Skin epidermis (tissue), 12 donors: ENCODE results near the gene CCDC68.
A peak's percentile ranks its signal among the peaks of the same experiment; 100 is the strongest.

Experiments
- H3K27ac ChIP-seq, 21 experiments: fragments of 200-600 bp; sonication (generic) in 11 of 21; one replicate each; pipeline ENCODE4 v1.5.0; 2020; ENCODE audit warnings: mild to moderate bottlenecking in 3 of 21, inconsistent platforms in 2 of 21, moderate library complexity in 2 of 21
- H3K4me3 ChIP-seq, 7 experiments: fragments of 200-600 bp; sonication (generic) in 2 of 7; one replicate each; pipeline ENCODE4 v1.5.0; 2020; ENCODE audit warnings: inconsistent platforms in 2 of 7, mild to moderate bottlenecking in 2 of 7, moderate library complexity in 1 of 7

Gene CCDC68

GRCh38 chr18:54962919-54963645 is 3.8 kb upstream of the CCDC68 start:
- Histone ChIP-seq H3K4me3 (no peak overlapping the region), H3K27ac (no peak overlapping the region)

- Histone ChIP-seq H3K4me3 (no peak overlapping the region), H3K27ac (no peak overlapping the region)
These were observed 2.6 kb upstream of the CCDC68 start for GRCh38 chr18:54961868-54962267.

GRCh38 chr18:54961016-54961423 is 1.8 kb upstream of the CCDC68 start:
- no peak overlapping the region for H3K4me3 ChIP-seq
- no peak overlapping the region for H3K27ac ChIP-seq

GRCh38 chr18:54960197-54960596 is 936 bp upstream of the CCDC68 start:
- Histone ChIP-seq H3K4me3 (no peak overlapping the region), H3K27ac (no peak overlapping the region)

GRCh38 chr18:54957996-54958395 is 1.3 kb downstream of the CCDC68 start:
- Histone ChIP-seq H3K4me3 (no peak overlapping the region), H3K27ac (no peak overlapping the region)

- Histone ChIP-seq H3K4me3 (no peak overlapping the region), H3K27ac (no peak overlapping the region)
These were observed 1.9 kb downstream of the CCDC68 start for GRCh38 chr18:54957296-54957832.

GRCh38 chr18:54956506-54956905 is 2.8 kb downstream of the CCDC68 start:
- H3K27ac ChIP-seq: no peak overlapping the region
- no peak overlapping the region for H3K4me3 ChIP-seq

- H3K27ac ChIP-seq: no peak overlapping the region
- H3K4me3 ChIP-seq: no peak overlapping the region
These were observed 7.2 kb downstream of the CCDC68 start for GRCh38 chr18:54952026-54952425.

- H3K4me3 ChIP-seq: no peak overlapping the region
- no peak overlapping the region for H3K27ac ChIP-seq
These were observed 9.0 kb downstream of the CCDC68 start for GRCh38 chr18:54950221-54950620.

GRCh38 chr18:54949588-54949987 is 9.7 kb downstream of the CCDC68 start:
- no peak overlapping the region for H3K27ac ChIP-seq
- H3K4me3 ChIP-seq: no peak overlapping the region

GRCh38 chr18:54948350-54948837 is 10.9 kb downstream of the CCDC68 start:
- Histone ChIP-seq H3K27ac (no peak overlapping the region), H3K4me3 (no peak overlapping the region)

- no peak overlapping the region for H3K4me3 ChIP-seq
- H3K27ac ChIP-seq: no peak overlapping the region
These were observed 12.2 kb downstream of the CCDC68 start for GRCh38 chr18:54947091-54947490.

GRCh38 chr18:54946149-54946581 is 13.1 kb downstream of the CCDC68 start:
- peak overlapping the region; percentile 11 to 42 (median 30) for H3K4me3 ChIP-seq
- H3K27ac ChIP-seq: peak overlapping the region in 18 of 21 experiments; percentile 4 to 87 (median 72)

- peak overlapping the region in 15 of 21 experiments; percentile 4 to 87 (median 72) for H3K27ac ChIP-seq
- H3K4me3 ChIP-seq: peak overlapping the region; percentile 11 to 42 (median 30)
These were observed 13.6 kb downstream of the CCDC68 start for GRCh38 chr18:54945576-54946125.

GRCh38 chr18:54942569-54942968 is 16.7 kb downstream of the CCDC68 start:
- Histone ChIP-seq H3K4me3 (no peak overlapping the region), H3K27ac (no peak overlapping the region)

GRCh38 chr18:54942144-54942543 is 17.1 kb downstream of the CCDC68 start:
- no peak overlapping the region for H3K27ac ChIP-seq
- H3K4me3 ChIP-seq: no peak overlapping the region

GRCh38 chr18:54939361-54939917 is 19.8 kb downstream of the CCDC68 start:
- Histone ChIP-seq H3K27ac (no peak overlapping the region), H3K4me3 (no peak overlapping the region)

GRCh38 chr18:54938506-54938905 is 20.8 kb downstream of the CCDC68 start:
- H3K27ac ChIP-seq: no peak overlapping the region

GRCh38 chr18:54932472-54932871 is 26.8 kb downstream of the CCDC68 start:
- H3K4me3 ChIP-seq: no peak overlapping the region
- no peak overlapping the region for H3K27ac ChIP-seq

More at GRCh38 chr18:54938506-54938905, 20.8 kb downstream of the CCDC68 start:
- no peak overlapping the region for H3K4me3 ChIP-seq

GRCh38 chr18:54931152-54931551 is 28.1 kb downstream of the CCDC68 start:
- H3K4me3 ChIP-seq: no peak overlapping the region
- no peak overlapping the region for H3K27ac ChIP-seq

GRCh38 chr18:54928236-54928635 is 31.0 kb downstream of the CCDC68 start:
- Histone ChIP-seq H3K27ac (no peak overlapping the region), H3K4me3 (no peak overlapping the region)
